KOPT-K1 (cell line): ENCODE results near the gene CRLF3.
"Not testable (repeated sequence)": the region's sequence is repeated elsewhere in the genome, so short reads cannot be mapped to it uniquely, and the experiment has no call there.

ENCODE experiments used
- H3K27ac ChIP-seq: fragments of 200-600 bp; sonication (generic); 2 replicates; pipeline ENCODE4 v1.5.1; 2016; ENCODE audit warnings: antibody characterized with exemption, mild to moderate bottlenecking, low read depth, low read length; ENCODE audit not compliant: poor library complexity, severe bottlenecking
- H3K36me3 ChIP-seq: fragments of 200-600 bp; sonication (generic); 2 replicates; pipeline ENCODE4 v1.5.1; 2017; ENCODE audit warnings: antibody characterized with exemption, mild to moderate bottlenecking, low read length, moderate library complexity; ENCODE audit not compliant: insufficient read depth
- H3K9me3 ChIP-seq: fragments of 200-600 bp; sonication (generic); 2 replicates; pipeline ENCODE4 v1.5.1; 2017; ENCODE audit warnings: antibody characterized with exemption, low read length, mild to moderate bottlenecking; ENCODE audit not compliant: insufficient read depth, poor library complexity, severe bottlenecking

CRLF3 gene

DNA sequence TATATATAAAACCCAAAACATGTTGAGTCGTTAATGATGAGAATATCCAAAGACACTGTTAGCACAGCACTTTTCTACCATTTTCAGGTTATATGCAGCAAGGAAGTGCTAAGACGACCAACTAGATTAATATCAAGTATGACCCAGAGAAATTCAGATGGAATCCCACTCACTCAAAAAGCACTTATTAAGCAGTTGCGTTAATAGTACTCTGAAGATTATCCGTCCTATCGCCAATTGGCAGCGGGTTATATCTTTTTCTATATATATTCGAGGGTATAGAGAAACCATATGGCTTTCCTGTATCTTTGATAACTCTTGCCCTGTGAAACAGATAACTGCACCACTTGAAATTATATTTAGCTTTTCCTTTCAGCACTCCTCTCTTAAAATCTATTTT lies 1.1 kb downstream of the CRLF3 start:
- Histone ChIP-seq H3K9me3 (peaks cover 4% of the 10 kb centered on the region), H3K27ac (peak overlapping the region; percentile 85), H3K36me3 (0 out of 2 replicates have a peak, but pooled peaks cover 6% of the 10 kb centered on the region)

DNA sequence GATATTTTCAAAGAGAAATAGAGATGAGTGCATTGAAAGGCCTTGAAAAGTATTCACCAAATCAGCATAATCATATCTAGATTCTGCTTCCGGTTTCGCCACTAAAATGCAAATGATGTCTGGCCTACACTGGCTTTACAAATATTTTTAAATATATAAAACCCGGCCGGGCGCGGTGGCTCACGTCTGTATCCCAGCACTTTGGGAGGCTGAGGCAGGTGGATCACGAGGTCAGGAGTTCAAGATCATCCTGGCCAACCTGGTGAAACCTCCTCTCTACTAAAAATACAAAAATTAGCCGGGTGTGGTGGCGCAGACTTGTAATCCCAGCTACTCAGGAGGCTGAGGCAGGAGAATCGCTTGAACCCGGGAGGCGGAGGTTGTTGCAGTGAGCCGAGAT lies 1.6 kb downstream of the CRLF3 start:
- not testable (repeated sequence) for H3K36me3 ChIP-seq, H3K9me3 ChIP-seq
- H3K27ac ChIP-seq, result peak overlapping the region; percentile 60

DNA sequence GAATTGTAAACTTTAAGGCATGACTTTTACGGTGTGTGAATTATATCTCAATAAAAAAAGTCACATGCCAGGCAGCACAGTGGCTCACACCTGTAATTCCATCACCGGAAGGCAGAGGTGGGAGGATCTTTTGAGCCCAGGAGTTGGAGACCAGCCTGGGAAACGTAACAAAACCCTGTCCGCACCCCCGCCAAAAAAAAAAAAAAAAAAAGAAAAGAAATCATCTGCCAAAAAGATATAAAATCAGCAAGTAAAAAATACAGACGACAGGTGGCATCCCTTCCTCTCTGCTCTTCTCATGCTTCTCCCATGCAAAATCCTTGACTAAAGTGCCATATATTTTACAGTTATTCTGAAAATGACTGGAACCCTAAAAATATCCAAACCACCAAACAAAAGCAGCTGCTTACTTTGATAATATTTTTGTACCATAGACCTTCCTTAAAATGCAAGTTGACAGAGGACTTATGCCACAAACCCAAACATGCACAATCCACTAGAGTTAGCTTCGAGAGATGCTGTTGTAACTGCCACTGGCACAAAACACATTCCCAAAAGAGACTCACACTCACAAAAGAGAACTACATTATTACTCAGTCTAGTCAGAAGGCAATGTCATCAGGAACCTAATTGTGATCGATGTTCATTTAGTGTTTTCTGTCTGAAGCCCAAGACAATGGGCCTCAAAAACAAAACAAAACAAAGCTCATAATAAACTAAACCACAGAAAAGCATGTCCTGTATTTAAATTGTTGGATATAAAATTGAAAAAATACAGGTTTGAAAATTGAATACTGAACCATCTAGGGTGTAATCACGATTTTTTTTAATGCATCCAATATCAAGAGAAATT lies 2.4 kb downstream of the CRLF3 start:
- H3K9me3 ChIP-seq, result peaks cover 5% of the 10 kb centered on the region
- peaks cover 13% of the 10 kb centered on the region for H3K36me3 ChIP-seq
- peak overlapping the region; percentile 60 for H3K27ac ChIP-seq

DNA sequence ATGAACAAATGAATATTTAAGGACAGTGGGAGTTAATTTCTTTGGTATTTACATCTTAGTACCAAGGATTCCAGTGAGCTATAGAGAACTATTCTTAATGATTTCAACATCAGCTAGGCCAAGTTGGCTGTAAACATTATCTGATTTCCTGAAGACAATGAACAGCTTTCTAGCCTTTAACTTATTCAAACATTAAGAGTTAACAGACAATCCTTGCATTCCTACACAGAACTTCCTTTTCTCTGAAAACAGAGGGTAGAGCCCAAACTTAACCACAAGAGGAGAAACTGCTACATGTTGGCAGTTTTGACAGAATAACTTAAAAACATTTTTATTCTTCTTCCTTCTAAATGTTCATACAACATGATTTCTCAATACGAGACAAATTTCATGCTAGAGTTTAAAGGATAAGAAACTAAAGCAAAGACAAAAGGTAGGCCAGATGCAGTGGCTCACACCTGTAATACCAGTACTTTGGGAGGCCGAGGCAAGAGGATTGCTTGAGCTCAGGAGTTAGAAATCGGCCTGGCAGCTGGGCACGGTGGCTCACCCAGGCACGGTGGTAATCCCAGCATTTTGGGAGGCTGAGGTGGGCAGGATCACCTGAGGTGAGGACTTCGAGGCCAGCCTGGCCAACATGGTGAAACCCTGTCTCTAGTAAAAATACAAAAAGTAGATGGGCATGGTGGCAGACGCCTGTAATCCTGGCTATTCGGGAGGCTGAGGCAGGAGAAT lies 4.4 kb downstream of the CRLF3 start:
- H3K36me3 ChIP-seq, result peaks cover 21% of the 10 kb centered on the region
- peaks cover 5% of the 10 kb centered on the region for H3K9me3 ChIP-seq
- peak overlapping the region; percentile 60 for H3K27ac ChIP-seq

DNA sequence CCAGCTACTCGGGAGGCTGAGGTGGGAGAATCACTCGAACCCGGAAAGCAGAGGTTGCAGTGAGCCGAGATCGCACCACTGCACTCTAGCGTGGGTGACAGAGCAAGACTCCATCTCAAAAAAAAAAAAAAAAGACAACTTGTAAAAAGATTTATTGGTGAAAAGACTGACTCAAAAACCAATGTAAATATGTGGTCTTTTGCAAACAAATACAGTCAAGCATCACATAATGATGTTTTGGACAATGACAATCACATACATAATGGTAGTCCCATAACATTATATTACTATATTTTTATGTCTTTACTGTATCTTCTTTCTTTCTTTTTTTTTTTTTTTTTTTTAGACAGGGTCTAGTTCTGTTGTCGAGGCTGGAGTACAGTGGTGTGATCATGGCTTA lies 8.3 kb downstream of the CRLF3 start:
- Histone ChIP-seq H3K9me3 (peaks cover 5% of the 10 kb centered on the region), H3K27ac (no peak overlapping the region), H3K36me3 (peaks cover 22% of the 10 kb centered on the region)

DNA sequence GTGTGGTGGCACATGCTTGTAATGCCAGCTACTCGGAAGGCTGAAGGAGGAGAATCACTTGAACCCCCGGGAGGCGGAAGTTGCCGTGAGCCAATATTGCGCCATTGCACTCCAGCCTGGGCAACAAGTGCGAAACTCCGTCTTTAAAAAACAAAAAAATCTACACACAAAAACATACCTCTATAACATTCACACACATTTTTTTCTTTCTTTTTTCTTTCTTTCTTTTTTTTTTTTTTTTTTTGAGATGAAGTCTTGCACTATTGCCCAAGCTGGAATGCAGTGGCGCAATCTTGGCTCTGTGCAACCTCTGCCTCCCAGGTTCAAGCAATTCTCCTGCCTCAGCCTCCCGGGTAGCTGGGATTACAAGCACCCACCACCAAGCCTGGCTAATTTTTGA lies 9.6 kb downstream of the CRLF3 start:
- not testable (repeated sequence) for H3K27ac ChIP-seq, H3K9me3 ChIP-seq
- peaks cover 33% of the 10 kb centered on the region for H3K36me3 ChIP-seq

DNA sequence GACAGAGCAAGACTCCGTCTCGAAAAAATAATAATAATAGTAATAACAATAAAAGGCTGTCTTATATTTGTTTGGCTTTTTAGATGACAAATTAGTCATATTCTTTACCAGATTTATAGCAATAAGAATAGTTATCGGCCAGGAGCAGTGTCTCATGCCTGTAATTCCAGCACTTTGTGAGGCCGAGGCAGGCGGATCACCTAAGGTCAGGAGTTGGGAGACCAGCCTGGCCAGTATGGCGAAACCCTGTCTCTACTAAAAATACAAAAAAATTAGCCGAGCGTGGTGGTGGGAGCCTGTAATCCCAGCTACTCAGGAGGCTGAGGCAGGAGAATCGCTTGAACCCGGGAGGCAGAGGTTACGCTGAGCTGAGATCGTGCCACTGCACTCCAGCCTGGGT lies 10.3 kb downstream of the CRLF3 start:
- not testable (repeated sequence) for H3K27ac ChIP-seq, H3K9me3 ChIP-seq
- H3K36me3 ChIP-seq, result peaks cover 38% of the 10 kb centered on the region

DNA sequence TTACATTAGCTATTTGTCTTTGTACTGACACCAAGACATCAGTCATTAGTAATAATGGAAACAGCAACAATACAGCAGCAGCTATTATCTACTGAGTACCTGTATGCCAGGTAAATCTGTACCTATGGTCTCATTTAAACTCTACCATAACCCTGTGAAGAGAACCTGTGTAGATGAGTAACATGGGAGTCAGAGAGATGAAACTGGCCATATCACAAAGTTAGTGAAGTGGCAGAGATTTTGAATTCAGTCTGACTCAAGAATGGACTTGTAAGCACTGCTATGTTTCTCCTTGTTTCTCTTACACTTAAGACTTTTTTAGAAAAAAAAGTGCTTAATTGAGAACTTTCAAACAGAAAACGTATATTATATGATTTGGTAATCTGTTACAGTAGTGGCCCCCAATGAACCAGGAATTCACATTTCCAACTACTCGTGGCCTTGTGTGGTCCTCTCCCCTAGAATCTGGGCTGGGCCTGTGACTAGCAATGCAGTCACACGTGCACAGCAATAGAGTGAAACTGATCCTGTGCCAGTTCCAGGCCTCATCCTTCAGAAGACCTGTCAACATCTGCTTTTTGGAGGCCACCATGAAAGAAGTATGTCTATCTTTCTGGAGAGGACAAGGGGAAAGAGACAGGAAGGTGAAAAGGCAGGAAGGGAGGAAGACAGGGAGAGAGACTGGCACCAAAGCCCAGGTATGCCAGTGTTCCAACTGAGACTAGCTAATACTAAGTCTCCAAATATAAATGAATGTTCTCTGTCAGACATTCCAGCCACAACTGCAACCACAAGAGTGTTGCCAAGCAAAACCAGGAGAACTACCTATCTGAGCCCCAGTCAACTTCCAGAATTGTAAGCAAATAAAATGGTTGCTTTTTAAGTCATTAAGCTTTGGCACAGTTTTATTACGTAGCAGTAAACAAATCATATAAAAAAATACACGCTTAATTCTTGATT lies 12.0 kb downstream of the CRLF3 start:
- peak overlapping the region; percentile 8 for H3K27ac ChIP-seq
- peaks cover 28% of the 10 kb centered on the region for H3K36me3 ChIP-seq
- no peaks in the 10 kb centered on the region for H3K9me3 ChIP-seq

DNA sequence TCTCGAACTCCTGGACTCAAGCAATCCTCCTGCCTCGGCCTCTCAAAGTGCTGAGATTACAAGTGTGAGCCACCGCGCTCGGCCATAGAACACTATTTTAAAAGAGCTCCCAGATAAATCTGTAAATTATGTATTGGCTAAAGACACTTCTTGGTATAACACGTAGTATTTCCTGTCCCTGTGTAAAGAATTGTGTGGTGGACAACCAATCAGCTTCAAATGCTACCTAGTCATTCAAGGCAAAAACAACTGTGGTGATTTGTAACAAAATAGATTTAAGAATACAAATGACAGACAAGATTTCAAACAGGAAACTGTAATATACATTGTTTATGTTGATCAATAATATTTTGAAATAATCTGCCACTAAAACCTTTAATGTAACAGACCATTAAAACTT lies 14.6 kb downstream of the CRLF3 start:
- Histone ChIP-seq H3K9me3 (no peaks in the 10 kb centered on the region), H3K36me3 (peaks cover 25% of the 10 kb centered on the region), H3K27ac (peak overlapping the region; percentile 67)

DNA sequence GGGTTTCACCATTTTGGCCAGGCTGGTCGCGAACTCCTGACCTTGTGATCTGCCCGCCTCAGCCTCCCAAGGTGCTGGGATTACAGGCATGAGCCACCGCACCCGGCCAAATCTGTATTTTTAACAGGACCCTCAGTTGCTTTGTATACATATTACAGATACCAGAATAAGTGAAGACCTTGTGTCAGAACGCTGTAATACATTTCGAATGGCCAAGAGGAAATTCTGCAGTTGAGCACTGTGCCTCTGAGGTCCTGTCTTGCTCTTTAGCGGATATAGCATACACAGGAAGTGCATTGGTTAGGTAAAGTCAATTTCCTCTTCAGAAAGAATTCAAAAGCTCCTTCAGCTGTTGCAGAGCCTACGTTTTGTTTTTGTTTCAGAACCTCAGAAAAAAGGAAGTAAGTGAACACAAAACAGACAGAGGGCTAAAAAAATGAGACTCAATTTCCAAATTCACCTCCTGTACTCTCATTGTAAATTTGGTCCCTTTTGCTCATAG lies 15.7 kb downstream of the CRLF3 start:
- peaks cover 1% of the 10 kb centered on the region for H3K9me3 ChIP-seq
- peaks cover 35% of the 10 kb centered on the region for H3K36me3 ChIP-seq
- H3K27ac ChIP-seq, result peak overlapping the region; percentile 67

DNA sequence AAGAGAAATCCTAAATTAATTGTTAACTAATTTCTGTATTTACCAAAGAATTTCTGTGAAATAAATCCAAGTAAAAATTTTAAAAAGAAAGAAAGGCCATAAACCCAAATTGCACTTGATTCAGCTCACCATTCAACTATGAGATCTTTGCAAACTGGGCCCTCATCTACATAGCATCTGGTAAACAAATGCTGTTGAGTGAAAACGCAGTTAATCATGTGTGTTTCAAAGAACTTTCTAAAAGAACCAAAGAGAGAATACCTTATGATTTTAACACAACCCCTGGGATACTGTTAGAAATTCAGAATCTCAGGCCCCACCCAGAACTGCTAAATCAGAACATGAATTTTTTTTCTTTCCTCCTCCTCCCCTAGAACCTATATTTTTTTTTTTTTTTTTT lies 16.6 kb downstream of the CRLF3 start:
- Histone ChIP-seq H3K9me3 (peaks cover 4% of the 10 kb centered on the region), H3K36me3 (peaks cover 44% of the 10 kb centered on the region), H3K27ac (no peak overlapping the region)

DNA sequence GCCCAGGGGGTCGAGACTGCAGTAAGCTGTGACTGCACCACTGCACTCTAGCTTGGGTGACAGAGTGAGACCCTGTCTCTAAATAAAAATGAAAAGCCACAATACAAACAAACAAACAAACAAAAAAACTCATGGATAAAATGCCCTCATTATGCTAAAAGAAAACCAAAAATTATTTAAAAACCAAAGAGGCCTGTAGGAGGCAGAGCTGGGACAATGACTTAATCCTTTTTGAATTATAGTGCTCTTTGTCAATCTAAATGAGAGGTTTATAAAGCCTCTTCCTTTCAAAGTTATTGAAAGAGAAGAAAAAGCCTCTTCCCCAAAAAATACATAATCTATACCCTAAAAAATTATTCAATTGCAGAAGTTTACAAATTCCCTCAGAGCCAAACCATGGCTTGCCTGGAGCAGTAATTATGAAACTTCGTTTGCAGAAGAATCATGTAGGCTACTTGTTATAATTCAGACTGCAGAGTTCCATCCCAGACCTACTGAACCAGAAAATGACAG lies 18.5 kb downstream of the CRLF3 start:
- Histone ChIP-seq H3K36me3 (peaks cover 61% of the 10 kb centered on the region), H3K9me3 (peaks cover 4% of the 10 kb centered on the region), H3K27ac (no peak overlapping the region)

DNA sequence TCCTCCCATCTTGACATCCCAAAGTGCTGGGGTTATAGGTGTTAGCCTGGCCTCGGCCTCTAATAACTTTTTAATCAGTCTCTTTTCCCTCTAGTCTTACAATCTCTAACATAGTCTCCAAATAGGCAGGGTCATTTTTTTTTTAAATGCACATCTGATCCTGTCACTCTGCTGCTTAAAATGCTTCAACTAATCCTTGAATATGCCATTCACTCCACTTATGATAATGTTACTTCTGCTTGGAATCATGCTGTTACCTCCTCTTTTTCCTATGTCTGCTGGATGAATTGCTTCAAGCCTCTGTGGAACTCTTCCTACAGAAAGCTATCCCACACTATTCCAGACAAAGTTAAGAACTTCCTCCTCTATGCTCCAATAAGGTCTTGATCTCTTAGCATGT lies 22.8 kb downstream of the CRLF3 start:
- no peak overlapping the region for H3K27ac ChIP-seq
- H3K9me3 ChIP-seq, result peaks cover 4% of the 10 kb centered on the region
- peaks cover 83% of the 10 kb centered on the region for H3K36me3 ChIP-seq

DNA sequence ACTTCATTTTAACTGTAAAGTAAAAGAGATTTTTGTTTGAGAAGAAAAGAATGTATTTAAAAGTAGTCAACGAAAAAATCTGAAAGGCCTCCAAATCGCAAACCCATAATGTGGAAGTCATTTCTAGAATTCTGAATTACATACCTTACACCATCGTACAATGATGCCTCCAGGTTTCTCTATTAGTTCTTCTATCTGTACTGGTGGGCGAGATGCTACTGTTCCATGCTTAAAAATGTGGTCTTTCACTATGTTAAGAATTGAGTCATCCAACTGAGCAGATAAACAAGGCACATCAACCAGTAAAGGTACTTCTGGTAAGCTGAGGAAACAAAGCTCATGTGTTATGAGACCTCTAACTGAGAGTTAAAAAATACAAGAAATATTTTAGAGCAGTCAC lies 28.5 kb downstream of the CRLF3 start:
- Histone ChIP-seq H3K36me3 (peaks cover 93% of the 10 kb centered on the region), H3K27ac (no peak overlapping the region), H3K9me3 (no peaks in the 10 kb centered on the region)
